ENCODE results near the gene SORT1. TPM values are rescaled to one million over a fixed set of nuclear protein-coding genes. Genes with fewer than 3 reads are reported as not detected.

The SORT1 gene
- total and polyA plus RNA-seq, 2 of the 13 experiments (the other 11 are each of a cell fraction or from before 2014, with no cell fraction given), result 32.4 to 93.0 TPM

DNA sequence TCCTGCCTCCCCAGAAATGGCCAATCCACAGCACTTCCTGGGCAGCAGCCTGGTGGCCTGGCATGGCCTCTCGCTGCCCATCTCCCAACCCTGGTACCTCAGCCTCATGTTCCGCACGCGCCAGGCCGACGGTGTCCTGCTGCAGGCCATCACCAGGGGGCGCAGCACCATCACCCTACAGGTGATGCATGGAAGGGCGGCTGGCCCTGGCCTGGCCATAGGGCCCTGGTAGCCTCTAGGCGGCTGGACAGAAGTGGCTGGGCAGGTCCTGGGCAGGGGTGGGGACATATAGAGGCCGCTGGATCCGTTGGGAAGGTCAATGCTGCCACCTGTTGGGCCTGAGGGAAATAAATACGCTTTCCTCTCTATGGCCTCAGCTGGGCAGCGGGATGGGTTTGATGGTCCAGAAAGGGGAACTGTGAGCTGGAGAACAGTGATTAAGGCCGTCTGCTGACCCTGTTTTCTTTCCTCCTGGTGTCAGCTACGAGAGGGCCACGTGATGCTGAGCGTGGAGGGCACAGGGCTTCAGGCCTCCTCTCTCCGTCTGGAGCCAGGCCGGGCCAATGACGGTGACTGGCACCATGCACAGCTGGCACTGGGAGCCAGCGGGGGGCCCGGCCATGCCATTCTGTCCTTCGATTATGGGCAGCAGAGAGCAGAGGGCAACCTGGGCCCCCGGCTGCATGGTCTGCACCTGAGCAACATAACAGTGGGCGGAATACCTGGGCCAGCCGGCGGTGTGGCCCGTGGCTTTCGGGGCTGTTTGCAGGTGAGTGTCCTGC, 133.9 kb downstream of the SORT1 start (continued):
- TF ChIP-seq, protein P1, sequence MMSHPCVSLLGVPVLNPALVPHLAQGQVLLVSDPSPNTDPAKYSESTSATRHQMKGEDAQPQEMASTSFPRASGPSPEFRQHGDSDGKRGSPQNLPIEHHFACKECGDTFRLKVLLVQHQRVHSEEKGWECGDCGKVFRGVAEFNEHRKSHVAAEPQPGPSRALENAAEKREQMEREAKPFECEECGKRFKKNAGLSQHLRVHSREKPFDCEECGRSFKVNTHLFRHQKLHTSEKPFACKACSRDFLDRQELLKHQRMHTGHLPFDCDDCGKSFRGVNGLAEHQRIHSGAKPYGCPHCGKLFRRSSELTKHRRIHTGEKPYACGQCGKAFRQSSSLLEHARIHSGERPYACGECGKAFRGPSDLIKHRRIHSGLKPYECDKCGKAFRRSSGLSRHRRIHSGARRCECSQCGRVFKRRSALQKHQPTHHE (CRISPR knock-in tag; IDR thresholded peaks at IDR 0.05; ENCODE audit: borderline replicate concordance), result no peak; the same call in 1 of the 2 replicates
- TF ChIP-seq MAFG (CRISPR knock-in tag; IDR thresholded peaks at IDR 0.05) (no peak), SIN3A (IDR thresholded peaks at IDR 0.05; ENCODE audit: borderline replicate concordance, low read depth, low read length) (0 out of 2 replicates have a peak, but pooled peaks have one; percentile 36), ZNF530 (CRISPR knock-in tag; IDR thresholded peaks at IDR 0.05; ENCODE audit: low read depth) (no peak), IRF2 (CRISPR knock-in tag; IDR thresholded peaks at IDR 0.05) (peak; percentile 93), ZNF431 (CRISPR knock-in tag; IDR thresholded peaks at IDR 0.05; ENCODE audit: borderline replicate concordance, low read depth) (no peak), ZNF30 (CRISPR knock-in tag; IDR thresholded peaks at IDR 0.05) (no peak), SAP130 (CRISPR knock-in tag; IDR thresholded peaks at IDR 0.05; ENCODE audit: low read depth) (peak; percentile 97), ZNF225 (CRISPR knock-in tag; IDR thresholded peaks at IDR 0.05) (no peak), ZFP41 (CRISPR knock-in tag; IDR thresholded peaks at IDR 0.05; ENCODE audit: borderline replicate concordance) (no peak), PHF21A (CRISPR knock-in tag; IDR thresholded peaks at IDR 0.05) (peak; percentile 89), PHF5A (CRISPR knock-in tag; IDR thresholded peaks at IDR 0.05; ENCODE audit: low read depth, unreplicated experiment) (peak; percentile 63), ZNF589 (CRISPR knock-in tag; conservative IDR thresholded peaks at IDR 0.05) (0 out of 2 replicates have a peak, but pooled peaks have one; percentile 20), ZSCAN25 (CRISPR knock-in tag; IDR thresholded peaks at IDR 0.05) (peak; percentile 83), AGO2 (optimal IDR thresholded peaks at IDR 0.05; ENCODE audit: low read depth, low read length) (no peak), YEATS4 (CRISPR knock-in tag; IDR thresholded peaks at IDR 0.05; ENCODE audit: borderline replicate concordance) (peak; percentile 51; the same call in 1 of the 2 replicates)
- TF ChIP-seq, protein P2, sequence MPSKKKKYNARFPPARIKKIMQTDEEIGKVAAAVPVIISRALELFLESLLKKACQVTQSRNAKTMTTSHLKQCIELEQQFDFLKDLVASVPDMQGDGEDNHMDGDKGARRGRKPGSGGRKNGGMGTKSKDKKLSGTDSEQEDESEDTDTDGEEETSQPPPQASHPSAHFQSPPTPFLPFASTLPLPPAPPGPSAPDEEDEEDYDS (CRISPR knock-in tag; IDR thresholded peaks at IDR 0.05), result peak; percentile 65; the same call in 1 of the 2 replicates
- TF ChIP-seq, protein P3, sequence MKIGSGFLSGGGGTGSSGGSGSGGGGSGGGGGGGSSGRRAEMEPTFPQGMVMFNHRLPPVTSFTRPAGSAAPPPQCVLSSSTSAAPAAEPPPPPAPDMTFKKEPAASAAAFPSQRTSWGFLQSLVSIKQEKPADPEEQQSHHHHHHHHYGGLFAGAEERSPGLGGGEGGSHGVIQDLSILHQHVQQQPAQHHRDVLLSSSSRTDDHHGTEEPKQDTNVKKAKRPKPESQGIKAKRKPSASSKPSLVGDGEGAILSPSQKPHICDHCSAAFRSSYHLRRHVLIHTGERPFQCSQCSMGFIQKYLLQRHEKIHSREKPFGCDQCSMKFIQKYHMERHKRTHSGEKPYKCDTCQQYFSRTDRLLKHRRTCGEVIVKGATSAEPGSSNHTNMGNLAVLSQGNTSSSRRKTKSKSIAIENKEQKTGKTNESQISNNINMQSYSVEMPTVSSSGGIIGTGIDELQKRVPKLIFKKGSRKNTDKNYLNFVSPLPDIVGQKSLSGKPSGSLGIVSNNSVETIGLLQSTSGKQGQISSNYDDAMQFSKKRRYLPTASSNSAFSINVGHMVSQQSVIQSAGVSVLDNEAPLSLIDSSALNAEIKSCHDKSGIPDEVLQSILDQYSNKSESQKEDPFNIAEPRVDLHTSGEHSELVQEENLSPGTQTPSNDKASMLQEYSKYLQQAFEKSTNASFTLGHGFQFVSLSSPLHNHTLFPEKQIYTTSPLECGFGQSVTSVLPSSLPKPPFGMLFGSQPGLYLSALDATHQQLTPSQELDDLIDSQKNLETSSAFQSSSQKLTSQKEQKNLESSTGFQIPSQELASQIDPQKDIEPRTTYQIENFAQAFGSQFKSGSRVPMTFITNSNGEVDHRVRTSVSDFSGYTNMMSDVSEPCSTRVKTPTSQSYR (CRISPR knock-in tag; IDR thresholded peaks at IDR 0.05; ENCODE audit: borderline replicate concordance), result peak; percentile 36; the same call in 1 of the 2 replicates
- TF ChIP-seq, protein P4, sequence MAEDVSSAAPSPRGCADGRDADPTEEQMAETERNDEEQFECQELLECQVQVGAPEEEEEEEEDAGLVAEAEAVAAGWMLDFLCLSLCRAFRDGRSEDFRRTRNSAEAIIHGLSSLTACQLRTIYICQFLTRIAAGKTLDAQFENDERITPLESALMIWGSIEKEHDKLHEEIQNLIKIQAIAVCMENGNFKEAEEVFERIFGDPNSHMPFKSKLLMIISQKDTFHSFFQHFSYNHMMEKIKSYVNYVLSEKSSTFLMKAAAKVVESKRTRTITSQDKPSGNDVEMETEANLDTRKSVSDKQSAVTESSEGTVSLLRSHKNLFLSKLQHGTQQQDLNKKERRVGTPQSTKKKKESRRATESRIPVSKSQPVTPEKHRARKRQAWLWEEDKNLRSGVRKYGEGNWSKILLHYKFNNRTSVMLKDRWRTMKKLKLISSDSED (CRISPR knock-in tag; IDR thresholded peaks at IDR 0.05), result no peak
- TF ChIP-seq, protein P5, sequence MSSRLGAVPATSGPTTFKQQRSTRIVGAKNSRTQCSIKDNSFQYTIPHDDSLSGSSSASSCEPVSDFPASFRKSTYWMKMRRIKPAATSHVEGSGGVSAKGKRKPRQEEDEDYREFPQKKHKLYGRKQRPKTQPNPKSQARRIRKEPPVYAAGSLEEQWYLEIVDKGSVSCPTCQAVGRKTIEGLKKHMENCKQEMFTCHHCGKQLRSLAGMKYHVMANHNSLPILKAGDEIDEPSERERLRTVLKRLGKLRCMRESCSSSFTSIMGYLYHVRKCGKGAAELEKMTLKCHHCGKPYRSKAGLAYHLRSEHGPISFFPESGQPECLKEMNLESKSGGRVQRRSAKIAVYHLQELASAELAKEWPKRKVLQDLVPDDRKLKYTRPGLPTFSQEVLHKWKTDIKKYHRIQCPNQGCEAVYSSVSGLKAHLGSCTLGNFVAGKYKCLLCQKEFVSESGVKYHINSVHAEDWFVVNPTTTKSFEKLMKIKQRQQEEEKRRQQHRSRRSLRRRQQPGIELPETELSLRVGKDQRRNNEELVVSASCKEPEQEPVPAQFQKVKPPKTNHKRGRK (CRISPR knock-in tag; IDR thresholded peaks at IDR 0.05), result no peak
- TF ChIP-seq, protein P6, sequence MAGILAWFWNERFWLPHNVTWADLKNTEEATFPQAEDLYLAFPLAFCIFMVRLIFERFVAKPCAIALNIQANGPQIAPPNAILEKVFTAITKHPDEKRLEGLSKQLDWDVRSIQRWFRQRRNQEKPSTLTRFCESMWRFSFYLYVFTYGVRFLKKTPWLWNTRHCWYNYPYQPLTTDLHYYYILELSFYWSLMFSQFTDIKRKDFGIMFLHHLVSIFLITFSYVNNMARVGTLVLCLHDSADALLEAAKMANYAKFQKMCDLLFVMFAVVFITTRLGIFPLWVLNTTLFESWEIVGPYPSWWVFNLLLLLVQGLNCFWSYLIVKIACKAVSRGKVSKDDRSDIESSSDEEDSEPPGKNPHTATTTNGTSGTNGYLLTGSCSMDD (CRISPR knock-in tag; IDR thresholded peaks at IDR 0.05), result no peak
